Suprapubic skin (tissue), 4 donors: ENCODE results near the gene TFAP2D.

Experiments
- EP300 ChIP-seq: sonication (generic); formaldehyde crosslinking; IDR thresholded peaks from one replicate; pipeline ENCODE4 v1.6.1; 2017; ENCODE audit warnings: antibody characterized with exemption
- POLR2A ChIP-seq, 2 donors: fragments of 450-650 bp; IDR thresholded peaks; one replicate each; pipeline ENCODE4 v1.6.1; 2017; ENCODE audit warnings: antibody characterized with exemption in 2 of 2, mild to moderate bottlenecking in 2 of 2, moderate library complexity in 2 of 2
- POLR2AphosphoS5 ChIP-seq, 3 donors: sonication (generic); formaldehyde crosslinking; IDR thresholded peaks; one replicate each; pipeline ENCODE4 v1.6.1; 2017; ENCODE audit warnings: antibody characterized with exemption in 3 of 3
- TF ChIP-seq, protein P1 (sequence below), 2 donors: fragments of 200-600 bp in 1 of 2; fragments of 450-650 bp in 1 of 2; sonication (generic) in 1 of 2; IDR thresholded peaks; one replicate each; pipeline ENCODE4 v1.5.1; 2016 to 2019; ENCODE audit warnings: antibody characterized with exemption in 2 of 2, mild to moderate bottlenecking in 1 of 2, moderate library complexity in 1 of 2

DNA sequence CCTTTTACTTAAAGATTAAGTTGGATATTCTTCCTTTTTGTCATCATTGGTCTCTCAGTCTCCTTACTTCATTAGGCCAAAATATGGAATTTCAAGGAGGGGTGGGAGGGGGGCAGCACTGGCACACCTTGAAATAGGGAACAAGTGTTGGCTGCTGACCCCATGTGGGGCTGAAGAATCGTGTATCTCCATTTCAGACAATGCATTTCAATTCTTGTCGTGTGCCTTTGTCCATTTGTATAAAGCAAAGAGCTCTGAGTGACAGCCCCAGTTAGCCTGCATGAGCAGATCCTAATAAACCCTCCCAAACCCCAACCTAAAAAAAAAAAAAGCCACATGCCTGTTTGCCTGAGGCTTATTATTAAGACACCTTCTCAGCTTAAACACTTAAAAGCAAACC lies 1.0 kb upstream of the TFAP2D start:
- TF ChIP-seq POLR2A (IDR thresholded peaks at IDR 0.05) (no peak), EP300 (no peak), POLR2AphosphoS5 (IDR thresholded peaks at IDR 0.05) (no peak)
- TF ChIP-seq, protein P1, sequence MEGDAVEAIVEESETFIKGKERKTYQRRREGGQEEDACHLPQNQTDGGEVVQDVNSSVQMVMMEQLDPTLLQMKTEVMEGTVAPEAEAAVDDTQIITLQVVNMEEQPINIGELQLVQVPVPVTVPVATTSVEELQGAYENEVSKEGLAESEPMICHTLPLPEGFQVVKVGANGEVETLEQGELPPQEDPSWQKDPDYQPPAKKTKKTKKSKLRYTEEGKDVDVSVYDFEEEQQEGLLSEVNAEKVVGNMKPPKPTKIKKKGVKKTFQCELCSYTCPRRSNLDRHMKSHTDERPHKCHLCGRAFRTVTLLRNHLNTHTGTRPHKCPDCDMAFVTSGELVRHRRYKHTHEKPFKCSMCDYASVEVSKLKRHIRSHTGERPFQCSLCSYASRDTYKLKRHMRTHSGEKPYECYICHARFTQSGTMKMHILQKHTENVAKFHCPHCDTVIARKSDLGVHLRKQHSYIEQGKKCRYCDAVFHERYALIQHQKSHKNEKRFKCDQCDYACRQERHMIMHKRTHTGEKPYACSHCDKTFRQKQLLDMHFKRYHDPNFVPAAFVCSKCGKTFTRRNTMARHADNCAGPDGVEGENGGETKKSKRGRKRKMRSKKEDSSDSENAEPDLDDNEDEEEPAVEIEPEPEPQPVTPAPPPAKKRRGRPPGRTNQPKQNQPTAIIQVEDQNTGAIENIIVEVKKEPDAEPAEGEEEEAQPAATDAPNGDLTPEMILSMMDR (IDR thresholded peaks at IDR 0.05), result no peak
